K562 (cell line): ENCODE measurements around the gene ARHGAP24.

Source experiments
- ATF3 ChIP-seq, 2 experiments: fragments of 450-650 bp in 1 of 2; sonication (generic) in 1 of 2; formaldehyde crosslinking in 1 of 2; IDR thresholded peaks in 1 of 2; conservative IDR thresholded peaks in 1 of 2; 2 replicates each; pipeline versions ENCODE4 v1.6.1 to v1.8.1; 2016 to 2023; ENCODE audit warnings: mild to moderate bottlenecking in 2 of 2, moderate library complexity in 2 of 2, inconsistent platforms in 1 of 2, missing genetic modification reagents in 1 of 2
- CTCF ChIP-seq, 3 experiments: IDR thresholded peaks in 2 of 3; conservative IDR thresholded peaks in 1 of 3; 2 replicates each; pipeline ENCODE4 v1.5.1; 2011 to 2012; ENCODE audit warnings: low read length in 3 of 3, mild to moderate bottlenecking in 3 of 3, control low read depth in 2 of 3, improper control_type of control experiment in 1 of 3, inconsistent platforms in 1 of 3, low read depth in 1 of 3, mixed read lengths in 1 of 3, moderate library complexity in 1 of 3; ENCODE audit not compliant: insufficient read depth in 2 of 3
- EZH2 ChIP-seq: IDR thresholded peaks from 2 replicates; pipeline ENCODE4 v1.6.1; 2012; ENCODE audit warnings: low read depth, mild to moderate bottlenecking, inconsistent platforms, low read length, borderline replicate concordance
- HOMEZ ChIP-seq: fragments of 250-450 bp; sonication (Bioruptor Pico); IDR thresholded peaks from 2 replicates; pipeline ENCODE4 v1.4.0; 2020; ENCODE audit warnings: mild to moderate bottlenecking, moderate library complexity
- NFRKB ChIP-seq: fragments of 450-650 bp; IDR thresholded peaks from 2 replicates; pipeline ENCODE4 v1.6.1; 2016; ENCODE audit warnings: low read depth
- RNF2 ChIP-seq: sonication (generic); IDR thresholded peaks from 2 replicates; pipeline ENCODE4 v1.6.1; 2016
- SLC30A9 ChIP-seq: fragments of 250-450 bp; sonication (Bioruptor Pico); IDR thresholded peaks from 2 replicates; pipeline ENCODE4 v1.8.0; 2022; ENCODE audit warnings: mild to moderate bottlenecking, moderate library complexity
- ZNF184 ChIP-seq: sonication (generic); formaldehyde crosslinking; IDR thresholded peaks from 2 replicates; pipeline ENCODE4 v1.5.0; 2020; ENCODE audit warnings: missing genetic modification reagents
- ZNF3 ChIP-seq: fragments of 250-450 bp; sonication (Bioruptor Pico); IDR thresholded peaks from 2 replicates; pipeline ENCODE4 v1.5.0; 2021; ENCODE audit warnings: mild to moderate bottlenecking, moderate library complexity

GRCh38 chr4:85672116-85672515, 197.2 kb downstream of the ARHGAP24 start:
- TF ChIP-seq ATF3 (IDR thresholded peaks at IDR 0.05) (no peak), ATF3 (CRISPR knock-in tag; conservative IDR thresholded peaks at IDR 0.05) (no peak), CTCF (IDR thresholded peaks at IDR 0.05 in 2 of 3, conservative IDR thresholded peaks at IDR 0.05 in 1 of 3; ENCODE audit: insufficient read depth in 2 of 3, low read depth in 1 of 3, low read length in 3 of 3) (no peak), ZNF184 (no peak), RNF2 (no peak), SLC30A9 (no peak), EZH2 (no peak), ZNF3 (no peak), NFRKB (no peak), HOMEZ (CRISPR knock-in tag) (no peak)
